K562 (cell line): ENCODE measurements around the gene CDC123.

ENCODE experiments used
- AFF4 ChIP-seq: sonication (generic); formaldehyde crosslinking; IDR thresholded peaks from 2 replicates; pipeline ENCODE4 v1.8.0; 2023; ENCODE audit warnings: mild to moderate bottlenecking, missing genetic modification reagents
- CTCF ChIP-seq, 3 experiments: IDR thresholded peaks in 2 of 3; conservative IDR thresholded peaks in 1 of 3; 2 replicates each; pipeline ENCODE4 v1.5.1; 2011 to 2012; ENCODE audit warnings: low read length in 3 of 3, mild to moderate bottlenecking in 3 of 3, control low read depth in 2 of 3, improper control_type of control experiment in 1 of 3, inconsistent platforms in 1 of 3, low read depth in 1 of 3, mixed read lengths in 1 of 3, moderate library complexity in 1 of 3; ENCODE audit not compliant: insufficient read depth in 2 of 3
- ELF4 ChIP-seq: fragments of 450-650 bp; formaldehyde crosslinking; IDR thresholded peaks from 2 replicates; pipeline ENCODE4 v1.4.0; 2022; ENCODE audit warnings: missing genetic modification characterization
- EP300 ChIP-seq: IDR thresholded peaks from 2 replicates; pipeline ENCODE4 v1.6.1; 2012; ENCODE audit warnings: low read length, improper control_type of control experiment
- FOXJ3 ChIP-seq: sonication (generic); formaldehyde crosslinking; IDR thresholded peaks from 2 replicates; pipeline ENCODE4 v1.4.0; 2020; ENCODE audit warnings: mild to moderate bottlenecking, missing genetic modification reagents
- TRIM28 ChIP-seq: fragments of 450-650 bp; IDR thresholded peaks from 2 replicates; pipeline ENCODE4 v1.6.1; 2017
- ZBTB33 ChIP-seq: sonication (generic); formaldehyde crosslinking; IDR thresholded peaks from 2 replicates; pipeline ENCODE4 v1.8.1; 2023; ENCODE audit warnings: mild to moderate bottlenecking, missing genetic modification reagents

- TF ChIP-seq CTCF (IDR thresholded peaks at IDR 0.05 in 2 of 3, conservative IDR thresholded peaks at IDR 0.05 in 1 of 3; ENCODE audit: insufficient read depth in 2 of 3, low read depth in 1 of 3, low read length in 3 of 3) (no peak), ELF4 (CRISPR knock-in tag) (no peak), TRIM28 (no peak), EP300 (no peak), ZBTB33 (no peak), AFF4 (CRISPR knock-in tag) (no peak), FOXJ3 (CRISPR knock-in tag) (no peak)
Observed at GRCh38 chr10:12214093-12214492, 18.1 kb downstream of the CDC123 start.
